Epithelial cell of prostate (primary cell): ENCODE results near the gene OR4D1.

Experiments
- DNase-seq: peaks from one replicate; pipeline ENCODE4 v3.0.0-alpha.2; 2011; ENCODE audit warnings: low read depth, low spot score
- H3K27ac ChIP-seq: fragments of 450-650 bp; 2 replicates; pipeline ENCODE4 v1.5.1; 2017; ENCODE audit warnings: mild to moderate bottlenecking

Gene OR4D1

DNA sequence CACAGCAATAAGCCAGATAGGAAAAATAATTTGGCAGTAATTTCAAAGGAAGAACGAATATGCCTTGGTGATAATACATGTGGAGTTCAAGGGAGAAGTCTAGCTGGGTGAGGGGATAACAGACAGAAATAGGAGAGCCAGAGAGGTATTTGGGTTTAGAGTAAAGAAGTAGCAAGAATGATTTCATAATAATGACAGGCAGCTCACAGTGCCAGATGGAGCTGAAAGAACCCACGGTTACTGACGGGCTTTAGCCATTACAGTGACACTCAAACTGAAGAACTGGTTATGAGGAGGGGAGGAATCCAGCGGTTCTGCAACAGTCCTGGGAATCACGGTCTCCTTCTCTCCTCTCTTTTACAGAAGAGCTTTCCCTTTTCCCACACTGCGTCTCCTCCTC, 2.2 kb downstream of the OR4D1 start:
- no peak for DNase-seq
- no peak overlapping the region for H3K27ac ChIP-seq

GRCh38 chr17:58153046-58153445, 4.9 kb downstream of the OR4D1 start:
- no peak overlapping the region for H3K27ac ChIP-seq
- no peak for DNase-seq

- H3K27ac ChIP-seq = no peak overlapping the region
- DNase-seq = no peak
Measured at GRCh38 chr17:58153671-58154070, 5.5 kb downstream of the OR4D1 start.

- H3K27ac ChIP-seq = no peak overlapping the region
Measured at GRCh38 chr17:58156839-58157803, 8.9 kb downstream of the OR4D1 start.

DNA sequence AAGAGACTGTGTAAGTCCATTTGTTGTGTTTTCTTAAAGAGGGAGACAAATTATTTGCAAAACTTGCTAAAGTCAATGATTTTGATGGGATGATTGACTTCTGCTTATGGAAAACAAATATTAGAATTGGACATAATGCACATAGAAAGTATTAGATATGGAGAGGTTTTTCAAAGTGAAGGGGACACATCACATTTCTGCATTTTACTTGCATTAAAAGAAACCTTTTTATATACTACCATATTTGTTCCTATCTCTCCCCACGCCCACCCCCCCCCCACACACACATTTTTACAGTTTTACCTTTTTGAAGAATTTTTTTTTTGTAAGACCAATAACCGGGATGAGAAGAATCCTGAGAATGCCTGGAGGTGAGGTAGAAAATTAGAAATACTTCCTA, 10.0 kb downstream of the OR4D1 start:
- DNase-seq = no peak
- H3K27ac ChIP-seq = no peak overlapping the region

More at GRCh38 chr17:58156839-58157803, 8.9 kb downstream of the OR4D1 start:
- no peak for DNase-seq

GRCh38 chr17:58161566-58161965, 13.4 kb downstream of the OR4D1 start:
- DNase-seq = no peak

DNA sequence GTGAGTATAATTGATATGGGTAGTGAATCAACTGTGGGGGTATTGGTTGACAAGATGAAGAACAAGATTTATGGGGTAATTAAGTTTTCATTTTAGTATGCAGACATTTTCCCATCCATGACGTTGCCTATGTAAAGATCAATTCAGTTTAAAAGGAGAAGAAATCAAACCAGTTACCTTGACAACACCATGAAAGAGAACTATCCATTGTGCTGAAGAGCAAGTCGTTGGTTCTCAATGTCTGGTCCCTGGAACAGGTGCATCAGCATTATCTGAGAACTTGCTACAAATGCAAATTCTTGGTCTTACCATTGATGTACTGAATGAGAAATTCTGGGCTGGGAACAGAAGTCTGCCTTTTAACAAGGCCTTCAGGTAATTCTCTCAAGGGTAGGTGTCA, 17.8 kb downstream of the OR4D1 start:
- no peak for DNase-seq
- H3K27ac ChIP-seq = no peak overlapping the region

More at GRCh38 chr17:58161566-58161965, 13.4 kb downstream of the OR4D1 start:
- H3K27ac ChIP-seq = no peak overlapping the region

DNA sequence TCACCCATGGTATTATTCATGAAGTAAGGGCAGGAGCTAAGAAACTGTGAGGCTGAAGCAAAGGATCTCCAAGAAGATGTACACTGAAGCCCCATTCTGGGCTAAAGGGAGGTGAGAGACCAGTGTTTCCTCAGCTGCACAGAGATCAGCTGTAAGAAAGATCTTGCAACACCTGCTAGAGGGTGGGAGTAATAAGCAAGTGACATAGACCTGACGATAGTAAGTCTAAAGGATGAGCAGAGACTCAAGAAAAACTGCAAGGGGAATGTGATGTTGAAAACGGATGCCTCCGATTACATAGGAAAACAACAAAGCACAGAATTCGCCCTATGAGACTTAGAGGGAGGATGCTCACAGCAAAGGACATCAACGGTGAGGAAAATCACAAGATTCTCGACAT, 18.5 kb downstream of the OR4D1 start, which contains the start of gene OR4D2:
Gene OR4D2 (plus strand): TSS at position 301 of the 400 bp plus-strand sequence. CDS start 2,674 bp downstream, outside the sequence.
- no peak within 1 kb of the TSS for H3K27ac ChIP-seq
- no peak for DNase-seq

DNA sequence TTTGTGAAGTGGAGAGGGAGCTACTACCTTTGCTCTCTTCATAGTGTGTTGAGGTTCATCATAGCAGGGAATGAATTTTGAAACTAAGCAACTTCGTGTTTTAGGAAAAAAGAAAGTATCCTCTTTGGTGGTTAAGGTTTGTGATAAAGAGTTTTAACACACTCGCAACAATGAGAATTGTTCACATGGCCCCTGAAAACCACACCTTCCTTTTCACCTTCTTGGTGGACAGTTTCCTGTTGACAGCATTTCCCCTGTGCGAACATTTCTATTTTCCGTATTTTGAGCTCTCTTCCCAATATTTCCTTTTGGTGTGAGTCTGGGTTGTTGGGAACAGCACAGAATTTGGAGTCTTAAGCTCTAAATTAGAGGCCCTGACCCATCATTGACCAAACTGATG, 22.4 kb downstream of the OR4D1 start:
- H3K27ac ChIP-seq = no peak overlapping the region
- DNase-seq = no peak

DNA sequence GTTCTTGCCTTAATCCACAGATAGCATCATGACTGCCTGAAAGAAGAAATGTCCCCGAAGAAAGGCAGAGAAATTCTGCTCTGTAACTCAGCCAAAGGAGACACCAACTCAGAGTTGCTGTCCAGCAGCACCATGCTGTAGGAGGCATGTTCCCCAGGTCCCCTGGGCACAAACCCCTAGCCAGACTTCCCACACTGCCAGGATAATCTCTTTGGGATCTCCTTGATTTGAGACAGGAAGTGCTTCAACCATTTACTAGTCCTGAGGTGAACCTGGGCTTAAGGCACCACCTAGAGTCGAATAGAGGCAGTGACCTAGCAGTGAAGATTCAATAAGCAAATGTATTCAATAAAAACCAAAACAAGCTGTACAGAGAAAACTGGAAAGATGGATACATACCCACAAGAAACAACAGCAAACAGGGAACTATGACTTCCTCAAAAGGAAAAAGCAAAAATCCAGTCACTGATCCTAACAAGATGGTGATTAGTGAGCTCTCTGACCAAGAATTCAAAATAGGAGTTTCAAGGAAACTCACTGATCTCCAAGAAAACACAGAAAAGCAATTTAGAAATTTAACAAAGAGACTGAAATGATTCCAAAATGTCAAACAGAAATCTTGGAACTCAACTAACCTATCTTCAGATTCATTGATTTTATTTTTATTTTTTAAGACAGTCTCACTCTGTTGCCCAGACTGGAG, 24.3 kb downstream of the OR4D1 start:
- DNase-seq = peak; percentile 12
- H3K27ac ChIP-seq = no peak overlapping the region

- H3K27ac ChIP-seq = no peak overlapping the region
- no peak for DNase-seq
Measured at GRCh38 chr17:58174871-58175270, 26.7 kb downstream of the OR4D1 start.

DNA sequence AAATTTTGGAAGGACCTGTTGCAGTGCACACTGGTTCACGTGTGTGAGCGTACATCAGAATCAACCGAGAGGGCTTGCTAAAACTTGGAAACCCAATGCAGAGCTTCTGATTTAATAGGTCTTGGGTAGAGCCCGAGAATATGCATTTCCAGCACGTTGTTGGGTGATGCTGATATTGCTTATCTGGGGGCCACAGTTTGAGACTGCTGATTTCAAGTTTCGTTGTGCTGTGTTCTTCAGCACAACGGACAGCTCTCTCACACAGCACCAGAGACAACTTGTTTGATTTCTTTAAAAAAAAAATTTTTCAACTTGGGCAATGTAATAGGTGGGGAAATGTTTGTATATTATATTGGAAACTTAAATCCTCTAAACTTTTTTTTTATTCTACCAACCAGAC, 28.0 kb downstream of the OR4D1 start:
- DNase-seq = no peak
- H3K27ac ChIP-seq = no peak overlapping the region

- no peak for DNase-seq
- H3K27ac ChIP-seq = no peak overlapping the region
Measured at GRCh38 chr17:58181796-58182195, 33.6 kb downstream of the OR4D1 start.

- no peak overlapping the region for H3K27ac ChIP-seq
- DNase-seq = no peak
Measured at GRCh38 chr17:58183514-58183913, 35.3 kb downstream of the OR4D1 start.

GRCh38 chr17:58184308-58184985, 36.3 kb downstream of the OR4D1 start:
- peak; percentile 59 for DNase-seq
- no peak overlapping the region for H3K27ac ChIP-seq

GRCh38 chr17:58184986-58185761, 37.0 kb downstream of the OR4D1 start:
- H3K27ac ChIP-seq = no peak overlapping the region
- DNase-seq = no peak

DNA sequence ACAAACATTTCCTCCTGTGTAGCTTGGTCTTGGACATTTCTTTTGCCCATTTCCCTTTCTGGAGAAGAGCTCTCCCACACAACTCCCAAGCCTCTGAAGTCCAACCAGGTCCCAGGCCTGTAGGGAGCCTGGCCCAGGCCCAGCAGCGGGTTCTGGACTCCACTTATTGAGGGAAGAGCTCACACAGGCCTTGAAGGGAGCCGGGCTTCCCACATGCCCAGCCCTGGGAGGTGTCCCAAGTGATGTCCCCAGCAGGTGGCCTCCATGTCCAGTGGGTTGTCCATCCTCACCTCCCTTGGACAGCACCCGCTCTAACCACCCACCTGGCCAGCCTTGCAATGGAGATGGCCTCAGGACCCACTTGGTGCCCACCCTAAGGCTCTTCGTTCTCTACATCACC, 38.4 kb downstream of the OR4D1 start:
- H3K27ac ChIP-seq = no peak overlapping the region
- no peak for DNase-seq

DNA sequence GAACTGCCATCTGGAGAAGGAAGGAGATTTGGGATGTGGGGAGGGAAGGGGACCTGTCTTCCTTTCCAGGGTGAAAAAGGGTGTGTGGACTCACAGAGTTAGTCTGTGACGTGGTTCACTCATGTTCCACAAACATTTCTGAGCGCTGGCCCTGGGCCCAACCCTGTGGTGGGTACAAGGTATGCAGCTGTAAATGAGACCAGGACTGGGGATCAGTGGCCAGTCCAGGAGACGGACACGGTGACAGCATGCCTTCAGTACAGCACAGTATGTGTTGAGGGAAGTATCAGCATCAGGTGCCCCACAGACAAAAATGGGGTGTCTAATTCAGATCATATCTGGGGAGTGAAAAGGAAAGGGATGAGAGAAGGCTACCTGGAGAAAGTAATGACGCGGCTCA, 38.9 kb downstream of the OR4D1 start:
- H3K27ac ChIP-seq = no peak overlapping the region
- DNase-seq = no peak

- H3K27ac ChIP-seq = no peak overlapping the region
- no peak for DNase-seq
Measured at GRCh38 chr17:58187675-58188074, 39.5 kb downstream of the OR4D1 start.
